NCI-H2107 treated with DMSO at 0.1 percent for 48 hours (cell line): ENCODE data around the gene MEG3.

Source experiments
- DNase-seq: peaks from one replicate; lab custom pipeline; 2025; ENCODE audit not compliant: unreplicated experiment; lab: John Stamatoyannopoulos, UW

MEG3 gene

GRCh38 chr14:100825713-100826331 is at the start of gene MEG3:
TSS of gene MEG3 (plus strand) at chr14:100826118.
- no peak for DNase-seq

- DNase-seq, result no peak
Observed at GRCh38 chr14:100776681-100777365, 49.1 kb upstream of the MEG3 start.

- DNase-seq, result no peak
Observed at GRCh38 chr14:100777366-100777817, 48.5 kb upstream of the MEG3 start.

GRCh38 chr14:100777818-100778525 is 47.9 kb upstream of the MEG3 start:
- DNase-seq, result no peak

GRCh38 chr14:100778526-100778882 is 47.4 kb upstream of the MEG3 start:
- DNase-seq, result no peak

GRCh38 chr14:100778951-100779690 is 46.8 kb upstream of the MEG3 start:
- no peak for DNase-seq

GRCh38 chr14:100779691-100780080 is 46.2 kb upstream of the MEG3 start:
- no peak for DNase-seq

- no peak for DNase-seq
Observed at GRCh38 chr14:100780246-100780645, 45.7 kb upstream of the MEG3 start.

- no peak for DNase-seq
Observed at GRCh38 chr14:100780646-100781355, 45.1 kb upstream of the MEG3 start.

- no peak for DNase-seq
Observed at GRCh38 chr14:100781952-100782351, 44.0 kb upstream of the MEG3 start.

GRCh38 chr14:100782516-100783320 is 43.2 kb upstream of the MEG3 start:
- peak; percentile 12 for DNase-seq

GRCh38 chr14:100783630-100784370 is 42.1 kb upstream of the MEG3 start:
- peak; percentile 88 for DNase-seq

GRCh38 chr14:100784523-100785337 is 41.2 kb upstream of the MEG3 start:
- peak; percentile 60 for DNase-seq

- DNase-seq, result no peak
Observed at GRCh38 chr14:100785338-100785615, 40.6 kb upstream of the MEG3 start.

GRCh38 chr14:100785626-100786025 is 40.3 kb upstream of the MEG3 start:
- no peak for DNase-seq

- DNase-seq, result no peak
Observed at GRCh38 chr14:100786131-100786530, 39.8 kb upstream of the MEG3 start.

- no peak for DNase-seq
Observed at GRCh38 chr14:100786576-100787219, 39.2 kb upstream of the MEG3 start.

GRCh38 chr14:100787659-100788058 is 38.3 kb upstream of the MEG3 start:
- DNase-seq, result no peak
